Osteocyte (in vitro differentiated cells): Measurements from ENCODE around the gene DCST1. TPM values are rescaled to one million over a fixed set of nuclear protein-coding genes. Genes with fewer than 3 reads are reported as not detected.

Experiments
- DNase-seq: peaks from one replicate; pipeline ENCODE4 v3.0.0; 2021; ENCODE audit warnings: mixed read lengths; ENCODE audit not compliant: unreplicated experiment; ENCODE audit errors: extremely low spot score
- H3K27ac Mint-ChIP-seq: one replicate; pipeline ENCODE4 v1.8.0; 2021; ENCODE audit warnings: mild to moderate bottlenecking, mixed read lengths; ENCODE audit not compliant: unreplicated experiment
- H3K27me3 Mint-ChIP-seq: one replicate; pipeline ENCODE4 v1.8.0; 2021; ENCODE audit warnings: mixed read lengths; ENCODE audit not compliant: unreplicated experiment
- H3K36me3 Mint-ChIP-seq: one replicate; pipeline ENCODE4 v1.8.0; 2021; ENCODE audit warnings: mixed read lengths; ENCODE audit not compliant: unreplicated experiment
- H3K4me1 Mint-ChIP-seq: one replicate; pipeline ENCODE4 v1.8.0; 2021; ENCODE audit warnings: mixed read lengths; ENCODE audit not compliant: unreplicated experiment
- H3K4me3 Mint-ChIP-seq: one replicate; pipeline ENCODE4 v1.8.0; 2021; ENCODE audit warnings: mild to moderate bottlenecking, moderate library complexity, mixed read lengths; ENCODE audit not compliant: unreplicated experiment
- H3K9me3 Mint-ChIP-seq: one replicate; pipeline ENCODE4 v1.8.0; 2021; ENCODE audit warnings: mixed read lengths; ENCODE audit not compliant: unreplicated experiment
- total RNA-seq: library from RNA; stranded (reverse); gene quantifications from 2 replicates; pipeline ENCODE4 v1.2.1, GENCODE V29; 2021
- TF ChIP-seq, protein P1 (sequence below): fragments of 200-600 bp; sonication (generic); IDR thresholded peaks from 2 replicates; pipeline ENCODE4 v1.5.0; 2021; ENCODE audit warnings: antibody characterized with exemption, mild to moderate bottlenecking, moderate library complexity

DCST1 gene
- total RNA-seq, 1 donor from 2014 or later: not detected

DNA sequence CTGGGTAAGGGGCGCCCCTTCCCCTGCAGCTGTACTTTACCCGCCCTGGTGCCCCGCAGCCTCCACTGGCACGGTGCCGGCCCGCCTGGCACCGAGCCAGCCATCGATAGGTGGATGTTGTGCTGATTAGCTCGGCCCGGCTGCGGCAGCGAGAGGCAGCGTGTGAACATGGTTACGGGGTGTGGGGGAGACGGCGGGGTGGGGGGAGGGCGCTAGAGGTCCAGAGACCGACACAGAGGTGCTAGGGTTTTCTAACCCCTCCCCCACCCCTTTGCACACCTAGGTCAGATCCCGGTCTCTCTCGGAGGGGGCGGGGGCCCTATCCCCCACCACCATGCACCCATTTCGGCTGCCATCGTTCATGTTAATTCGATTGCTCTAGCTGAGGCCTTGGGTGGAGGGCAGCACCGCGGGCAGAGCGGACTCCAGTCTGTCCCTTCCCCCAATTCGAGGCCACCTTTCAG is 36.6 kb downstream of the DCST1 start:
- TF ChIP-seq, protein P1, sequence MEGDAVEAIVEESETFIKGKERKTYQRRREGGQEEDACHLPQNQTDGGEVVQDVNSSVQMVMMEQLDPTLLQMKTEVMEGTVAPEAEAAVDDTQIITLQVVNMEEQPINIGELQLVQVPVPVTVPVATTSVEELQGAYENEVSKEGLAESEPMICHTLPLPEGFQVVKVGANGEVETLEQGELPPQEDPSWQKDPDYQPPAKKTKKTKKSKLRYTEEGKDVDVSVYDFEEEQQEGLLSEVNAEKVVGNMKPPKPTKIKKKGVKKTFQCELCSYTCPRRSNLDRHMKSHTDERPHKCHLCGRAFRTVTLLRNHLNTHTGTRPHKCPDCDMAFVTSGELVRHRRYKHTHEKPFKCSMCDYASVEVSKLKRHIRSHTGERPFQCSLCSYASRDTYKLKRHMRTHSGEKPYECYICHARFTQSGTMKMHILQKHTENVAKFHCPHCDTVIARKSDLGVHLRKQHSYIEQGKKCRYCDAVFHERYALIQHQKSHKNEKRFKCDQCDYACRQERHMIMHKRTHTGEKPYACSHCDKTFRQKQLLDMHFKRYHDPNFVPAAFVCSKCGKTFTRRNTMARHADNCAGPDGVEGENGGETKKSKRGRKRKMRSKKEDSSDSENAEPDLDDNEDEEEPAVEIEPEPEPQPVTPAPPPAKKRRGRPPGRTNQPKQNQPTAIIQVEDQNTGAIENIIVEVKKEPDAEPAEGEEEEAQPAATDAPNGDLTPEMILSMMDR: no peak
- Mint-ChIP-seq H3K27me3 (peaks cover 11% of the 10 kb centered on the region), H3K9me3 (no peaks in the 10 kb centered on the region), H3K4me3 (peak overlapping the region; percentile 32), H3K36me3 (no peaks in the 10 kb centered on the region), H3K4me1 (peaks cover 10% of the 10 kb centered on the region), H3K27ac (no peak overlapping the region)
- no peak for DNase-seq

DNA sequence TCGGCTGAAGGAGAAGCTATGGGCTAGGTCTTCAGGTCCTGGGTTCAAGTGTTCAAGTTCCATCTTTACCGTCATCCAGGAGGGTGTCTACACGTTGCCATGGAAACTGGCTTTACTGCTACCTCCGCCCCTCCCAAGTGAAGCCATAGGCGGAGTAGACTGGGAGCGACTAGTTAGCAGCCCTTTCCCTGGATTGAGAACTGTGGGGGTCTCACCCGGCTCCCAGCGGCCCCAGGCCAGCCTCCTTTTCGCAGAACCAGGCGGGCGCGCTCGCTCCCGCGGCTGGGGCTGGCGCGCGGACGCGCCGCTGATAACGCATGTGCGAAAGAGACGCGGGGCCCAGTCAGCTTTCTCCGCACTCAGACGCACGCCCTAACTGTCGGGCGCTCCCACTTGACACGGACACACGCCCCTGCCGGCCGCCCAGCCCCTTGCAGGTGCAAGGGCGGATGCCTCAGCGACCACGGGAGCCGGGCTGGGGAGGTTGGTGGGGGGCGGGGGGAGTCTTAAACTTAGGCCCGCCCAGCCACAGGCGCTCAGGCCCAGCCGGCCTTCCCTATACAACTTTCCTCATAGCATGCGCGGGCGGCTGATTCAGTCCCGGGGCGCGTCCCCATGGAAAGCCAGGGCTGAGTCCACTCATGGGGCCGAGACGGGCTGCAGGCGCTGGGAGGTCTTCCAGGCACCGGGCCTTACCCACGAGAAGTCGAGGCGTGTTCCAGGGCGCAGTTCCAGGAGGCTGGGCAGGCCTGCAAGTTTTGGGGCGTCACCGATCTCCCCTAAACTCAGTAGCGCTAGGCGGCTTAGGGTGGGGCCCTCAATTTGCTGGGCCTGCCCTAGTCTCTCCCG is 37.3 kb downstream of the DCST1 start:
- no peaks in the 10 kb centered on the region for H3K36me3 Mint-ChIP-seq
- no peak overlapping the region for H3K27ac Mint-ChIP-seq
- peak overlapping the region; percentile 48 for H3K4me3 Mint-ChIP-seq
- peaks cover 10% of the 10 kb centered on the region for H3K4me1 Mint-ChIP-seq
- H3K27me3 Mint-ChIP-seq: peaks cover 11% of the 10 kb centered on the region
- no peak for DNase-seq
- no peaks in the 10 kb centered on the region for H3K9me3 Mint-ChIP-seq
- TF ChIP-seq, protein P1: peak; percentile 54

DNA sequence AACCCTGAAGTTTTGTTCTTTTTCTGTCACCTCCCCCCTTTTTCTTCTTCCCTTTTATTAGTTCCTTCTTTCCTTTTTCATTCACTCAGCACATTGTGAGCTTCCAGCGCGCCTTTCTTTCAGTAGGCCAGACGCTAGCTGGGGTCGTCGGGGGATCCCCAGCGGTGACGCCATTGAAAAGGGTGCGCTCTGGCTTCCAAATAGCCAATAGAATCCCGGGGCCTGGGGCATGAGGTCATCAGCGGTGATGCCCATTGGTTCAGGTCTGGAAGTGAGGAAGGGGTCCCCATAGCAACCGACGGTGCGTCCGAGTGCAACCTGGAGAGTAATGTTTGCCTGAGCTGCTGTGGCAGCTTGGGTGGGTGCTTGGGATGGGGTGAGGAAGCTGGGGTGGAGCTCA is 38.1 kb downstream of the DCST1 start:
- TF ChIP-seq, protein P1: no peak
- DNase-seq: no peak
- Mint-ChIP-seq H3K9me3 (no peaks in the 10 kb centered on the region), H3K36me3 (no peaks in the 10 kb centered on the region), H3K4me3 (peak overlapping the region; percentile 48), H3K27me3 (peaks cover 11% of the 10 kb centered on the region), H3K27ac (no peak overlapping the region), H3K4me1 (peaks cover 10% of the 10 kb centered on the region)

DNA sequence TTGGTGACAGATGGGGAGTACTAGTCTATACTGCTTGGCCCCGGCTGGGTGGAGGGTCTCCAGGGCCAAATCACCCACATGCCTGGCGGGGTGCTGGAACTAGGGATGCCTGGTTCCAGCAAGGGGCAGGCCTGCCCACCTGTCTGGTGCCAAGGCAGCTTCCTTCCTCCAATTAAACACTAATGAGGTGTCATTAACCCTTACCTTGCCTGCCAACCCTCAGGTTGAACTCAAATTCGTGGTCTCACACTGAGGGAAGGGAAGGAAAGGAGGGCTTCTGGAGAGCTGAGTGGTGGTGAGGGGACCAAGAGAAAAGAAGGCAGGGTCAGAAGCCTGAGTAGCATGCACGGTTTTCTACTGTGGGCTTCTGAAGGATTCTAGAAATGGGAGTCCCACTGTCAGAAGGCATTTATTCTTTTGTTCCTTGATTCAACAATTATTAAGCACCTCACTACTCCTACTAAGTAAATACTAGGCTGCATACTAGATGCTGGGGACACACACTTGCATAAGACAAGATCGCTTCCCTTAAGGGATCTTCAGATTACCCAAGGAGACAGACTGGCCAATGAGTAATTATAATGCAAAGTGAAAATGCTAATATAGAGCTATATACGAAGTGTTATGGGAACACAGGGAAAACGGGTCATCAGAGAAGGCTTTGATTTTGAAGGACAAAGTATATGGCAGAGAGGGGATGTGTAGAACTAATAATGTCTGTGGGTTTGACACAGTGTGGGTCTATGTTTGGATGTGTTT is 39.1 kb downstream of the DCST1 start:
- Mint-ChIP-seq H3K27me3 (peaks cover 11% of the 10 kb centered on the region), H3K36me3 (no peaks in the 10 kb centered on the region), H3K4me3 (no peak overlapping the region), H3K9me3 (no peaks in the 10 kb centered on the region), H3K27ac (no peak overlapping the region), H3K4me1 (peaks cover 10% of the 10 kb centered on the region)
- no peak for DNase-seq
- TF ChIP-seq, protein P1: no peak
